HEK293 (cell line): ENCODE results near the gene RAP2A.

Source experiments
- MYNN ChIP-seq: fragments of 450-650 bp; formaldehyde crosslinking; IDR thresholded peaks from 2 replicates; pipeline ENCODE4 v1.5.1; 2016; ENCODE audit warnings: missing biosample characterization, missing genetic modification characterization, borderline replicate concordance
- OVOL3 ChIP-seq: fragments of 450-650 bp; formaldehyde crosslinking; IDR thresholded peaks from 2 replicates; pipeline ENCODE4 v1.5.1; 2016; ENCODE audit warnings: missing biosample characterization, missing genetic modification characterization
- SALL2 ChIP-seq: fragments of 450-650 bp; formaldehyde crosslinking; IDR thresholded peaks from 2 replicates; pipeline ENCODE4 v1.5.0; 2017; ENCODE audit warnings: missing biosample characterization, mild to moderate bottlenecking, missing genetic modification characterization, borderline replicate concordance
- SP2 ChIP-seq: fragments of 450-650 bp; formaldehyde crosslinking; IDR thresholded peaks from 2 replicates; pipeline ENCODE4 v1.5.1; 2016; ENCODE audit warnings: missing biosample characterization, missing genetic modification characterization
- ZBTB48 ChIP-seq: fragments of 450-650 bp; formaldehyde crosslinking; IDR thresholded peaks from 2 replicates; pipeline ENCODE4 v1.5.1; 2016; ENCODE audit warnings: missing biosample characterization, missing genetic modification characterization
- ZFP41 ChIP-seq: fragments of 450-650 bp; formaldehyde crosslinking; IDR thresholded peaks from 2 replicates; pipeline ENCODE4 v1.5.1; 2016; ENCODE audit warnings: missing biosample characterization, missing genetic modification characterization, borderline replicate concordance
- ZFP69B ChIP-seq: fragments of 450-650 bp; formaldehyde crosslinking; IDR thresholded peaks from 2 replicates; pipeline ENCODE4 v1.5.1; 2016; ENCODE audit warnings: missing biosample characterization, missing genetic modification characterization
- ZNF138 ChIP-seq: fragments of 450-650 bp; formaldehyde crosslinking; IDR thresholded peaks from 2 replicates; pipeline ENCODE4 v1.5.1; 2016; ENCODE audit warnings: missing biosample characterization, missing genetic modification characterization, borderline replicate concordance
- ZNF16 ChIP-seq: fragments of 450-650 bp; formaldehyde crosslinking; IDR thresholded peaks from 2 replicates; pipeline ENCODE4 v1.5.1; 2016; ENCODE audit warnings: low read depth, missing biosample characterization, missing genetic modification characterization
- ZNF2 ChIP-seq: fragments of 450-650 bp; formaldehyde crosslinking; IDR thresholded peaks from 2 replicates; pipeline ENCODE4 v1.5.1; 2016; ENCODE audit warnings: missing biosample characterization, missing genetic modification characterization
- ZNF202 ChIP-seq: fragments of 450-650 bp; formaldehyde crosslinking; IDR thresholded peaks from 2 replicates; pipeline ENCODE4 v1.5.1; 2016; ENCODE audit warnings: missing biosample characterization, missing genetic modification characterization, borderline replicate concordance
- ZNF214 ChIP-seq: fragments of 450-650 bp; formaldehyde crosslinking; IDR thresholded peaks from 2 replicates; pipeline ENCODE4 v1.5.1; 2017; ENCODE audit warnings: missing biosample characterization, mild to moderate bottlenecking, missing genetic modification characterization, borderline replicate concordance
- ZNF26 ChIP-seq: fragments of 450-650 bp; formaldehyde crosslinking; IDR thresholded peaks from 2 replicates; pipeline ENCODE4 v1.5.1; 2016; ENCODE audit warnings: missing biosample characterization, missing genetic modification characterization
- ZNF280D ChIP-seq: fragments of 450-650 bp; formaldehyde crosslinking; IDR thresholded peaks from 2 replicates; pipeline ENCODE4 v1.5.1; 2016; ENCODE audit warnings: missing biosample characterization, missing genetic modification characterization
- ZNF354C ChIP-seq: fragments of 450-650 bp; formaldehyde crosslinking; IDR thresholded peaks from 2 replicates; pipeline ENCODE4 v1.5.1; 2016; ENCODE audit warnings: missing biosample characterization, missing genetic modification characterization, low read depth, borderline replicate concordance
- ZNF37A ChIP-seq: fragments of 450-650 bp; IDR thresholded peaks from 2 replicates; pipeline ENCODE4 v1.5.1; 2018; ENCODE audit warnings: missing biosample characterization, missing genetic modification characterization
- ZNF426 ChIP-seq: fragments of 450-650 bp; formaldehyde crosslinking; IDR thresholded peaks from 2 replicates; pipeline ENCODE4 v1.5.1; 2017; ENCODE audit warnings: missing biosample characterization, missing genetic modification characterization, mild to moderate bottlenecking, inconsistent platforms, moderate library complexity
- ZNF449 ChIP-seq: fragments of 450-650 bp; formaldehyde crosslinking; IDR thresholded peaks from 2 replicates; pipeline ENCODE4 v1.5.1; 2017; ENCODE audit warnings: missing biosample characterization, mild to moderate bottlenecking, missing genetic modification characterization, moderate library complexity
- ZNF514 ChIP-seq: fragments of 450-650 bp; formaldehyde crosslinking; IDR thresholded peaks from 2 replicates; pipeline ENCODE4 v1.5.1; 2016; ENCODE audit warnings: missing biosample characterization, missing genetic modification characterization
- ZNF561 ChIP-seq: fragments of 450-650 bp; IDR thresholded peaks from 2 replicates; pipeline ENCODE4 v1.5.1; 2018; ENCODE audit warnings: missing biosample characterization, missing genetic modification characterization, borderline replicate concordance
- ZNF580 ChIP-seq: fragments of 450-650 bp; formaldehyde crosslinking; IDR thresholded peaks from 2 replicates; pipeline ENCODE4 v1.5.1; 2016; ENCODE audit warnings: missing biosample characterization, missing genetic modification characterization
- ZNF629 ChIP-seq: fragments of 450-650 bp; formaldehyde crosslinking; IDR thresholded peaks from 2 replicates; pipeline ENCODE4 v1.5.1; 2017; ENCODE audit warnings: missing biosample characterization, missing genetic modification characterization
- ZNF654 ChIP-seq: fragments of 450-650 bp; formaldehyde crosslinking; IDR thresholded peaks from 2 replicates; pipeline ENCODE4 v1.5.1; 2016; ENCODE audit warnings: low read depth, missing biosample characterization, missing genetic modification characterization
- ZNF677 ChIP-seq: fragments of 450-650 bp; IDR thresholded peaks from 2 replicates; pipeline ENCODE4 v1.5.0; 2018; ENCODE audit warnings: missing biosample characterization, mild to moderate bottlenecking, missing genetic modification characterization, moderate library complexity
- ZNF692 ChIP-seq: fragments of 450-650 bp; formaldehyde crosslinking; IDR thresholded peaks from 2 replicates; pipeline ENCODE4 v1.5.1; 2016; ENCODE audit warnings: missing biosample characterization, missing genetic modification characterization
- ZNF747 ChIP-seq: fragments of 450-650 bp; formaldehyde crosslinking; IDR thresholded peaks from 2 replicates; pipeline ENCODE4 v1.5.1; 2016; ENCODE audit warnings: missing biosample characterization, missing genetic modification characterization
- ZNF830 ChIP-seq: fragments of 450-650 bp; IDR thresholded peaks from 2 replicates; pipeline ENCODE4 v1.5.0; 2018; ENCODE audit warnings: missing biosample characterization, missing genetic modification characterization, low read depth, mild to moderate bottlenecking, moderate library complexity
- ZSCAN30 ChIP-seq: fragments of 450-650 bp; IDR thresholded peaks from 2 replicates; pipeline ENCODE4 v1.5.1; 2018; ENCODE audit warnings: missing biosample characterization, mild to moderate bottlenecking, missing genetic modification characterization, moderate library complexity
- ZSCAN4 ChIP-seq: fragments of 450-650 bp; formaldehyde crosslinking; IDR thresholded peaks from 2 replicates; pipeline ENCODE4 v1.5.1; 2017; ENCODE audit warnings: missing biosample characterization, missing genetic modification characterization

Gene RAP2A

GRCh38 chr13:97432917-97433726 lies 847 bp upstream of the RAP2A start (continued):
- no peak; the same call in 1 of the 2 replicates for TF ChIP-seq ZNF692 (tag by site-specific recombination)
- TF ChIP-seq OVOL3 = no peak
- TF ChIP-seq ZNF629 = peak; percentile 66
- TF ChIP-seq ZNF202 (tag by site-specific recombination) = no peak
- TF ChIP-seq ZNF214 = no peak
- peak; percentile 63; the same call in 1 of the 2 replicates for TF ChIP-seq ZBTB48 (tag by site-specific recombination)
- TF ChIP-seq ZNF561 = 0 out of 2 replicates have a peak, but pooled peaks have one; percentile 73
- TF ChIP-seq ZFP41 = no peak
- TF ChIP-seq ZNF354C = no peak
- no peak for TF ChIP-seq SALL2 (tag by site-specific recombination)
- TF ChIP-seq ZNF37A = no peak
- TF ChIP-seq ZNF580 (tag by site-specific recombination) = peak; percentile 62
- no peak for TF ChIP-seq ZNF280D (tag by site-specific recombination)
- TF ChIP-seq ZNF747 = no peak
- no peak for TF ChIP-seq ZNF426
- TF ChIP-seq ZNF677 (tag by site-specific recombination) = no peak
- TF ChIP-seq ZNF654 (tag by site-specific recombination) = no peak
- peak; percentile 97 for TF ChIP-seq SP2 (tag by site-specific recombination)
- TF ChIP-seq ZNF830 = no peak
- no peak for TF ChIP-seq ZSCAN30 (tag by site-specific recombination)
- no peak for TF ChIP-seq ZNF16 (tag by site-specific recombination)
- no peak for TF ChIP-seq ZNF138 (tag by site-specific recombination)
- TF ChIP-seq MYNN = no peak
- no peak for TF ChIP-seq ZNF2
- TF ChIP-seq ZSCAN4 (tag by site-specific recombination) = 0 out of 2 replicates have a peak, but pooled peaks have one; percentile 8
- TF ChIP-seq ZNF26 = no peak
- no peak for TF ChIP-seq ZFP69B (tag by site-specific recombination)
- TF ChIP-seq ZNF449 (tag by site-specific recombination) = no peak
- no peak for TF ChIP-seq ZNF514 (tag by site-specific recombination)
